Keratinocyte (primary cell): Measurements from ENCODE around the gene CBLN1. TPM values are rescaled to one million over a fixed set of nuclear protein-coding genes. Genes with fewer than 3 reads are reported as not detected.

Experiments used
- DNase-seq: peaks from one replicate; pipeline ENCODE4 v3.0.0-alpha.2; 2011; ENCODE audit warnings: low read depth, missing footprints, low spot score
- FAIRE-seq: peaks from 2 replicates; lab custom pipeline; 2011; peaks lifted over from hg19 to GRCh38; lab: Jason Lieb, UNC
- H2AFZ ChIP-seq: 2 replicates; pipeline ENCODE4 v1.6.0; 2012; ENCODE audit warnings: low read length, control low read depth, inconsistent platforms; ENCODE audit not compliant: control insufficient read depth
- H3K27ac ChIP-seq: 2 replicates; pipeline ENCODE4 v1.5.1; 2011; ENCODE audit warnings: low read length; ENCODE audit not compliant: control insufficient read depth, insufficient read depth
- H3K27me3 ChIP-seq: 3 replicates; pipeline ENCODE4 v1.6.0; 2011; ENCODE audit warnings: low read length; ENCODE audit not compliant: control insufficient read depth, insufficient read depth; ENCODE audit errors: extremely low read depth
- H3K36me3 ChIP-seq, 2 experiments: 2 replicates in 1 of 2; 3 replicates in 1 of 2; pipeline ENCODE4 v1.5.1; 2011; ENCODE audit warnings: low read length in 2 of 2, mild to moderate bottlenecking in 1 of 2; ENCODE audit not compliant: control insufficient read depth in 2 of 2, insufficient read depth in 2 of 2; ENCODE audit errors: extremely low read depth in 1 of 2
- H3K4me1 ChIP-seq: 3 replicates; pipeline ENCODE4 v1.5.1; 2011; ENCODE audit warnings: low read length; ENCODE audit not compliant: control insufficient read depth, insufficient read depth; ENCODE audit errors: extremely low read depth
- H3K4me2 ChIP-seq: 3 replicates; pipeline ENCODE4 v1.6.0; 2011; ENCODE audit warnings: low read depth, low read length; ENCODE audit not compliant: control insufficient read depth, insufficient read depth; ENCODE audit errors: extremely low read depth
- H3K4me3 ChIP-seq, 3 experiments: fragments of 200-600 bp in 1 of 3; sonication (generic) in 1 of 3; 2 replicates in 2 of 3; 3 replicates in 1 of 3; pipeline ENCODE4 v1.5.1; 2011 to 2016; ENCODE audit warnings: low read length in 3 of 3, mild to moderate bottlenecking in 3 of 3, control low read depth in 2 of 3, inconsistent platforms in 1 of 3, low read depth in 1 of 3, mixed read lengths in 1 of 3, mixed run types in 1 of 3, moderate library complexity in 1 of 3; ENCODE audit not compliant: control insufficient read depth in 2 of 3, insufficient read depth in 2 of 3; ENCODE audit errors: extremely low read depth in 1 of 3
- H3K79me2 ChIP-seq: 2 replicates; pipeline ENCODE4 v1.6.0; 2012; ENCODE audit warnings: low read length; ENCODE audit not compliant: control insufficient read depth, insufficient read depth
- H3K9ac ChIP-seq: 3 replicates; pipeline ENCODE4 v1.6.0; 2011; ENCODE audit warnings: low read length; ENCODE audit not compliant: control insufficient read depth, insufficient read depth; ENCODE audit errors: extremely low read depth
- H3K9me1 ChIP-seq: 3 replicates; pipeline ENCODE4 v1.6.0; 2011; ENCODE audit warnings: low read length; ENCODE audit not compliant: control insufficient read depth, insufficient read depth; ENCODE audit errors: extremely low read depth
- H3K9me3 ChIP-seq: 2 replicates; pipeline ENCODE4 v1.5.1; 2012; ENCODE audit warnings: low read depth, low read length; ENCODE audit not compliant: control insufficient read depth
- H4K20me1 ChIP-seq: 3 replicates; pipeline ENCODE4 v1.6.0; 2011; ENCODE audit warnings: low read length; ENCODE audit not compliant: control insufficient read depth, insufficient read depth; ENCODE audit errors: extremely low read depth
- CTCF ChIP-seq, 3 experiments: IDR thresholded peaks in 1 of 3; conservative IDR thresholded peaks in 1 of 3; optimal IDR thresholded peaks in 1 of 3; 2 replicates in 2 of 3; 3 replicates in 1 of 3; pipeline versions ENCODE3 to v1.5.1; 2011; ENCODE audit warnings: low read length in 3 of 3, mild to moderate bottlenecking in 3 of 3, moderate library complexity in 2 of 3, control low read depth in 1 of 3, inconsistent platforms in 1 of 3; ENCODE audit not compliant: insufficient read depth in 2 of 3; ENCODE audit errors: extremely low read depth in 1 of 3
- EZH2 ChIP-seq: IDR thresholded peaks from one replicate; pipeline ENCODE4 v1.6.1; 2012; ENCODE audit warnings: inconsistent platforms, mild to moderate bottlenecking, low read length, moderate library complexity
- dilution Hi-C: fragments of 300-500 bp; cut with MboI; formaldehyde crosslinking; loops from one replicate; pipeline ENCODE4 v1.7.0; 2020; ENCODE audit warnings: low sequenced_read_pairs; ENCODE audit not compliant: extremely low pct_ligation_motif_present
- polyA plus RNA-seq, 5 experiments: library from polyadenylated mRNA; depleted of rRNA in 3 of 5; stranded (reverse) in 3 of 5; stranded (forward) in 1 of 5; unstranded in 1 of 5; fragments of >200 nt; gene quantifications; 1 replicate in 1 of 5; 2 replicates in 3 of 5; 3 replicates in 1 of 5; pipeline versions ENCODE4 v1.2.1 to v1.2.3, GENCODE V29; 2011 to 2012; ENCODE audit warnings: missing spikeins in 2 of 5, low read depth in 1 of 5, low replicate concordance in 1 of 5

Gene CBLN1
- polyA plus RNA-seq, 1 donor (not counting 4 experiments of a cell fraction or from before 2014, with no cell fraction given), result not detected

GRCh38 chr16:49278944-49279725 is 2.5 kb downstream of the CBLN1 start:
- no peak overlapping the region for H3K27ac ChIP-seq
- no peak overlapping the region for H3K4me3 ChIP-seq
- no peaks in the 10 kb centered on the region for H4K20me1 ChIP-seq
- TF ChIP-seq EZH2 (peak; percentile 29), CTCF (optimal IDR thresholded peaks at IDR 0.05 in 1 of 3, IDR thresholded peaks at IDR 0.05 in 1 of 3, conservative IDR thresholded peaks at IDR 0.05 in 1 of 3; ENCODE audit: extremely low read depth in 1 of 3, insufficient read depth in 2 of 3, low read length in 3 of 3) (no peak)
- no peak for DNase-seq
- peaks cover 92% of the 10 kb centered on the region for H3K27me3 ChIP-seq
- H3K4me2 ChIP-seq, result no peak overlapping the region
- FAIRE-seq, result no peak
- H3K36me3 ChIP-seq, result no peaks in the 10 kb centered on the region
- dilution Hi-C loops, result no loop called here
- peaks cover 4% of the 10 kb centered on the region for H3K9me3 ChIP-seq
- H3K79me2 ChIP-seq, result no peaks in the 10 kb centered on the region
- H3K9me1 ChIP-seq, result no peaks in the 10 kb centered on the region
- H2AFZ ChIP-seq, result no peak overlapping the region
- H3K4me1 ChIP-seq, result no peaks in the 10 kb centered on the region
- H3K9ac ChIP-seq, result no peak overlapping the region

GRCh38 chr16:49278567-49278827 is 3.1 kb downstream of the CBLN1 start:
- H2AFZ ChIP-seq, result no peak overlapping the region
- no peaks in the 10 kb centered on the region for H3K79me2 ChIP-seq
- H3K27ac ChIP-seq, result no peak overlapping the region
- FAIRE-seq (no peak), DNase-seq (no peak)
- dilution Hi-C loops, result no loop called here
- no peak overlapping the region for H3K4me3 ChIP-seq
- no peak overlapping the region for H3K9ac ChIP-seq
- no peaks in the 10 kb centered on the region for H4K20me1 ChIP-seq
- H3K36me3 ChIP-seq, result no peaks in the 10 kb centered on the region
- H3K4me2 ChIP-seq, result no peak overlapping the region
- no peaks in the 10 kb centered on the region for H3K4me1 ChIP-seq
- no peak for TF ChIP-seq CTCF (optimal IDR thresholded peaks at IDR 0.05 in 1 of 3, IDR thresholded peaks at IDR 0.05 in 1 of 3, conservative IDR thresholded peaks at IDR 0.05 in 1 of 3; ENCODE audit: extremely low read depth in 1 of 3, insufficient read depth in 2 of 3, low read length in 3 of 3)
- no peak for TF ChIP-seq EZH2
- H3K27me3 ChIP-seq, result peaks cover 93% of the 10 kb centered on the region
- peaks cover 4% of the 10 kb centered on the region for H3K9me3 ChIP-seq
- no peaks in the 10 kb centered on the region for H3K9me1 ChIP-seq
